M059J (cell line): ENCODE measurements around the gene SH2D2A. TPM values are rescaled to one million over a fixed set of nuclear protein-coding genes. Genes with fewer than 3 reads are reported as not detected.

ENCODE experiments used
- DNase-seq: peaks from one replicate; pipeline ENCODE4 v3.0.0-alpha.2; 2012; ENCODE audit warnings: low read depth
- total RNA-seq: library from RNA; depleted of rRNA; stranded (reverse); fragments of >200 nt; shearing (Covaris generic); gene quantifications from 2 replicates; pipeline ENCODE4 v1.2.3, GENCODE V29; 2014

Gene SH2D2A
- total RNA-seq, 1 experiment from 2014 or later, result 0.71 TPM

DNA sequence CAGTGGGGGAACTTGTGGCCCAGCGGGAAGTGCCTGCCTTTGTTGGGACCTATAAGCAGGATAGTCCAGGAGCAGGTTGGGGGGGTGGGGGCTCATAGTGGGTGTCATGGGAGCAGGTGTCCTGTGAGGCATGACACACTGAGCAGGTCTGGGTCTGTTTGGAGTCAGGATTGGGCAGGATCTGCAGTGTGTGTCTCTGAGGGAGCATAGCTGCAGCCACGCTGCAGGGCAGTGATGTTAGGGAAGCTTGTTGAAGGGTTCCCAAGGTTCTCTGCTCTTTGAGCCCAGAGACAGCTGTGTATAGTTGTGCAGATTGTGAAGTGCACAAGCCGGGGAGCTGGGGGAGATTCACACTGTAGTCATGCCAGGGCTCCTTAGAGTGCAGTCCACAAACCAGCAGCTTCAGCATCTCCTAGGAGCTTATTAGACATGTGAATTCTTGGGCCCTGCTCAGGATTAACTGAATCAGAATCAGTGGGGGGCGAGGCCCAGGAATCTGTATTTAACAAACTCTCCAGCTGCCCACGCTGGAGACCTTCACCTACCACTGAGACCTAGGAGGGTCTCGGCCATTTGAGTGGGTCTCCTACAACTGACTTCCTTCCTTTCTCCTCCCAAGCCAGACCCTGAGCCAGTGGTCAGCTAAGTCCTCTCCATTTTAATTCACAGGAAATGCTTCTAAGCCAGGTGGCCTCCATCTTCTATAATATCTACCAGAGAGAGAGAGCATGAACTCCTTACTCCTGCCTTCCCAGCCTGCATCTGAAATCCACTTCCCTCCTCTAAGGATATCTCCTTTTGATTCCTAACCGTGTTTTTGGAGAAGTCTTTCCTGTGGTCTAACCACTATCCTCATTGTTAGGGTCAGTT lies 31.2 kb upstream of the SH2D2A start:
- no peak for DNase-seq

DNA sequence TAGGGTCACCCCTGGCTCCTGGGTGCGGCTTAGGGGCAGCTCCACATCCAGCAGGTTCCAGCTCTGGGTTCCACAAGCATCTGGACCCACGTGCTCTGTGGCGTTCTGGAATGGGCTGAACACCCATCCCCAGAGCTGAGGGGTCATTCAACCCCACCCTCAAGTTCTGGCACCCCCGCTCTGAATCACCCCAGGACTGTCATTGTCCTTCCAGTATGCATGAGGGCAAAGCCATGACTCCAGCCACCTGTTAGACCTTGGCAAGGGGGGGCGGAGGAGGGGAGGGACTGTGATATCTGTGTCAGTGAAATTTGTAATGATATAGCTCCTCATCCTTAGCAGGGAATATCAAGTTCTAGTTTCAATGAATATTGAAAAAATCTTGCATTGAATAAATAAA lies 30.0 kb upstream of the SH2D2A start:
- DNase-seq, result no peak

DNA sequence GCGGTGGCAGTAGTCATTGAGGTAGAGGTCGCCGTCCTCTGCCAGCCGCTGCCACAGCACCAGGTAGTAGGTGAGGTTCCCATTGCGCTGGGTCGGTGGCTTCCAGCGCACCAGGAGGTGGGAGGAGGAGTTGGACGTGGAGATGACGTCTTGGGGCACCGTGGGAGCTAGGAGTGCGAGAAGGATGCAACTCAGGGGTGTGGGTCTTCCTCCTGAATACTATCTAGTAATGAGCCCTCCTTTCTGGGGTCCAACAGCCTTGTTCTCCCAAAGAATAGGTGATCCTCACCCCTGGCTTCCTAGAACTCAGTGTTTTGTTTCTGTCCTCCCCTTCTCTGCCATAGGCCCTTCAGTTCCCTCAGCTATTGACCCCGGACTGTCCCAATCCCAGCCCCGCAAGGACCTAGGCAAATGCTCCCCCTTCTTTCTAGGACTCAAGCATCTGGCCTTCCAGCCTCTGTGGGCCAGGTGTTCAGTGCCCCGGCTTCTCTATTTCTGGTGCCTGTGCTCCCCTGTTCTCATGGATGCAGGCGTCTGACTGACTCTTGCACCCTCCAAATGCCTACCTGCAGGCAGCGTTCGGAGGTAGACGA lies 29.4 kb upstream of the SH2D2A start:
- no peak for DNase-seq

DNA sequence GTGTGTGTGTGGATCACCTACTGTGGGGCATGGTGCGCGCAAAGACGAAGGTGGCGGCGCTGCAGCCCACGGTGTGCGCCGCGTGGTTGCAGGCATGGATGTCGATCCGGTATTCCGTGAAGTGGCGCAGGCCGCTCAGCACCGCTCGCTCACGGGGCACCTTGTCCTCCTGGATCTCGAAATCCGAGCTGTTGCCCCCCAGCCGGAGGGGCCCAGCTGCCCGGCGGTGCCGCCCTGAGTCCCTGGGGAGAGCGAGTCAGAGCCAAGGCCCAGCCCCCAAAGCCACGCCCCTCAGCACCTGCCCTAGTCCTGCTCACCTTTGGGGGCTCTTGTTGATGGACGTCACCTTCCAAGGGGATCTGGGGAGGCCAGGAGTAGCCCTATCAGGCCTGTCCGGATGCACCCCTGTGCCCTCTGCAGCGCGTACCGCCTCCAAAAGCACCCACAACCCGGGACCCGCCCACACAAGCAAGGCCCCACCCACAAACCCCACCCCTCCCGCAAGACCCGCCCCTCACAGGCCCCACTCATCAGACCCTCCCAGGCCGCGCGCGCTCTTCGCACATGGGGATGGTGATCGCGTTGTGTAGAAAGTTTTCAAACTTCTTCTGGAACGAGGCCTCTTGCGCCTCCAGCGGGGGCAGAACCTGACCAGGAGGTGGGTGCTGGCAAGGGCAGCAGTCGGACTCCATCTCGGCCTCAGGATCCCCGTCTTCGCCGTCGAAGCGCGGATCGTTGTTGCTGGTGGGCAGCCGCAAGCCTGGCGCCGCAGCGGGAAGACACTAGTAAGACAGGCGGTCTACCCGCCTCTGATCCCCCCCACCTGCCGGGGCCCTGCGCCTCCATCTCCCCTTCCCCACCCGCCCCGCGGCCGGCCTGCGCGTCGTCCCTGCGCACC lies 28.7 kb upstream of the SH2D2A start:
- DNase-seq, result no peak

DNA sequence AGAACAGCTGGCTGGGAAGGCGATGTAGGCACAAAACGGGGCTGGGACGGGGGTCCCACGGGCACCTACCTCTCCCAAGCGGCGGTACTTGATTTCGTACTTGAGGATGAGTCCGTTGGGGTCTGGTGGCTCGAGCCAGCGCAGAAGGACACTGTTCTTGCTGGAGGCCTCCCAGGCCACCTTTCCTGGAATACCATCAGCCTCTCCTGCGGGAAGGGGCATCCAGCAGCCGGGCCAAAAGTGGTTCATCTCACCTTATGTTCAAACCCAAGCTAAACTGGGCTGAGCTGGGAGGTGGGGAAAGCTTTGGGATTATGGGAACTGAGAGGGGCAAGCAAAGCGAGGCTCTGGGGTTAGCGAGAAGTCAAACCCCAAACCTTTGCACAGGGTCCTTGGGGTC lies 28.0 kb upstream of the SH2D2A start:
- no peak for DNase-seq

DNA sequence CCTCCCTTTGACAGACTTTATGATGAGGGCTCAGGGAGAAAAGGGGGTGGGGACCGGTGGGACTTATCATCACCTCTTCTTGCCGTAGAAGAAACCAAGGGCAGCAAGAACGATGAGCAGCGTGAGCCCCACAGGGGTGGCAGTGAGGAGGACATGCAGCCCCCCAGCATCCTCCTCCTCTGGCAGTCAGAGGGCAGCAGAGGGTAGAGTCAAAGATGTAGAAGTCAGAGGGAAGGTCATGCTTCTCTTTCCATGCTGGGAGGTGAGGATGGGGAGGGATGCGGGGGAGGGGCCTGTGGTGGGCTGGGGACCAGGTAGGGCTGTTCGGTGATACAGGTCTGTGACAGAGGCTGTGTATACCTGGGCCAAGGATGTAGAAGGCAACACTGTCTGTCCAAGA lies 27.5 kb upstream of the SH2D2A start:
- no peak for DNase-seq

DNA sequence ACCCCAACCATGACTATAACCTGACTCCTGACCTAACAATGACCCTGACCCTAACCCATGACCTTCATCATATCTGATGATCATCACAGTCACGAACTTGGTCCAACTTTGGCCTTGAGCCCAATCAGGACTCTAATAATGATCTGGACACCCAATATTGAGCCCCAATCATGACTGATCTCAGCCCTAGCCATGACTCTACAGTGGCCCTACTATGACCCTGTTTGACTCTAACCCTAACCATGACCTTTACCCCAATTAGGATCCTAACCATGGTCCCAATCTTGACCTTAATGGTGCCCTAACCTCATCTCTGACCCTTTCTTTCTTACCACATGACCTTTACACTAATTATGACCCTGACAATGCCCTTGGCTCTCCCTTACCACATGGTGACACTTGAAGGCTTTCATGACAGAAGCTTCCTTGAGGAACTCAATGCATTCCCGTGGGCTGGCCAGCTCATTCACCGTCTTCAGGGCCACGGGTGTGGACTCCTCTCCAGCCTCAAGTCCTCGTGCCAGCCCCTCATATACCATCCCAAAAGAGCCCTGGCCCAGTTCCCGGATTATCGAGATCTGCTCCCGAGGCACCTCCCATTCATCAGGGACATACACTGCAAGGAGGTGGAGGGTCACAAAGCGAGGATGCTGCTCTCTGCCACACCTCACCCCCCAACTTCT lies 26.1 kb upstream of the SH2D2A start:
- DNase-seq, result no peak

DNA sequence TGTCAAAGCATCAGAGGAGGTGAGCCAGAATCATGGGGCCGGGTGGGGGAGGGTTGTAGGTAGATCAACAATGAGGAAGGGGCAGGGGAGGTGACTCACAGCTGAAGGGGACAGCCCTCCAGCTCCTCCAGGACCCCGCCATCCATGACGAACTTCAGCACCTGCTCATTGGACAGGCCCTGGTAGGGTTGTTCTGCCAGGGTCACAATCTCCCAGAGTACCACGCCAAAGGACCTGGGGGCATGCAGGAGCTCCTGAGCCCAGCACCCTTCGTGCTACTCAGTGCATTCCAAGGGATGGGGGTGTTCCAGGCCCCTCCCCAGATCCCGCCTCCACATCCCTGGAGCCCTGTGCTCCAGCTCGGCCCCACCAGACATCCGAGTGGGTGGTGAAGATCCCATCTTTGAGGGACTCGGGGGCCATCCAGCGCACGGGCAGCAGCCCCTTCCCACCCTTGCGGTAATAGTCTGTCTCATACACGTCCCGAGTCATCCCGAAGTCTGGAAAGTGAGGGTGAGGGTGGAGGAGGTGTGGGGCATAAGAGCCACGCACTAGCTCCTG lies 24.7 kb upstream of the SH2D2A start:
- no peak for DNase-seq

DNA sequence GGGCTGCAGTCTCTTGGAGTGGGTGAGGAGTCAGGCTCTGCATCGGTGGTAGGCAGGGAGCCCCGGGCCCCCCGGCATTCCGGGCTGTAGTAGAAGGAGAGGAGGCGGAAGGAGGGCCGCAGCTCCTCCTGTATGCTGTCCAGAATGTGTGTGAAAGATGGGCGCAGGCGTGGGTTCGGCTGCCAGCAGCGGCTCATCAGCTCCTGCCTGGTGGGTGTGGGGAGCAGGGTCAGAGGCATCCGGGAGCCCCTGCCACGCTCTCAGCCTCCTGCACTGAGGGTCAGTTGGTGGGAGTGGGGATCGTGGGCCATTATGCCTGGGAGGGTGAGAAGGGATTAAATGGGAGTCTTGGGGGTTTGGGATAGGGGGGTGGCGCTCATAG lies 24.2 kb upstream of the SH2D2A start:
- DNase-seq, result no peak

DNA sequence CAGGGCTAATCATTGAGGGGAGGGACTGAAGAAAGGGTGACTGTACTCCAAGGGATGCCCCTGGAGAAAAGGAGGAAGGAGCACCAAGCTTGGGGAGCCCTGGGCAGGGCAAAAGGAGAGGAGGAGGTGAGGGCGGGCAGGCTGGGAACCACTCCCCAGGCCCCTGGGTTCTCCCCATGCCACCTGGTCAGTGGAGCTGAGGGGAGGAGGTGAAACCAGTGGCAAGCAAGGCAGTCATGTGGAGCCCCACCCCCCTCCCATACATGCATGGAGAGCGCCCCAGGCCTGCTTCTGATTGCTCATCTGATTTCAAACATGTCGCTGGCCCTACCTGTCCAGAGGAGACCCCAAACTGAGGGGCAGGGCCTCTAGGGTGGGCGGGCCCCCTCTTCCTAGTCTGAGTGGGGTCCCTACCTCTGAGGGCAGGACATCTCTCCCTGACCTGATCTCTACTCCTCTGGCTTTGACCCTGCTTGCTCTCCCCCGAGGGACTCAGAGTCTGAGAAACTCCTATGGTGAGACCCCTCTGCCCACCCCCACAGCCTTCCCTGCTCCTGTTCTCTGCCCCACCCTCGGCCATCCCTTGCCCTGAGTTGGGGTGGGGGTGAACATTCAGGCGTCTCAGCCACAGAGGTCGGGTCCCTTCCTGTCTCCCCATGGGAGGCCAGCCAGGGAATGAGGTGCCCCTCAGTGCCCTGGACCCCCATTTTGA lies 23.7 kb upstream of the SH2D2A start:
- DNase-seq, result no peak

DNA sequence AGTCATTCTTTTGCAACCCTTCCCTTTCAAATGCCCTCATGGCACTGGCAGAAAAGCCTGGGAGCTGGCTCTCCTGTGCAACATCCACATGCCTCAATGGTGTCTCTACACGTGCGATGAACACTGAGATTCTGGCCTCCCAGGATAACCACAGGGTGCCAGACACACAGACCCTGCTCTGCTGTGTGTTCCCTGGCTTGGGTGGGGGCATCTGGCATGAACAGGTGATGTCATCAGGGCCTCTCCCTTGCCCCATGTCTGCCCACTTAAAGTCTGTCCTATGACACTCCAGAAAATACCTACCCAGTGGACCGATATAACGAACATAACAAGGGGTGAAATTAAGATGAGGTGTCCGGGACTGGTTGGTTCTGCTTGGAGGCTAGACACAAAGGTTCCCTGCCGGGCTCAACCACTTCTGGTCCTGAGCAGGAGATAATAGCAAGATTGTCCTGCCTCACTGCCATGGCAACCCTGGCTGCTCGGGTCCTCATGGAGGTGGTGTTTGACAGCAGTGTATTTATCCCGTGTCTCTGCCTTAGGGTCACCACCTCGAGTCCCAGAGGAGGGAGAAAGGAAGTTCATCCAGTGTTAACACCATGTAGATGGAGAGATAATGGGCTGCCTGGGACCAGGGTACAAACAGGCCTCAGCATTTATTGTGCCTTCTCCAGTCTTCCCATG lies 22.9 kb upstream of the SH2D2A start:
- no peak for DNase-seq

DNA sequence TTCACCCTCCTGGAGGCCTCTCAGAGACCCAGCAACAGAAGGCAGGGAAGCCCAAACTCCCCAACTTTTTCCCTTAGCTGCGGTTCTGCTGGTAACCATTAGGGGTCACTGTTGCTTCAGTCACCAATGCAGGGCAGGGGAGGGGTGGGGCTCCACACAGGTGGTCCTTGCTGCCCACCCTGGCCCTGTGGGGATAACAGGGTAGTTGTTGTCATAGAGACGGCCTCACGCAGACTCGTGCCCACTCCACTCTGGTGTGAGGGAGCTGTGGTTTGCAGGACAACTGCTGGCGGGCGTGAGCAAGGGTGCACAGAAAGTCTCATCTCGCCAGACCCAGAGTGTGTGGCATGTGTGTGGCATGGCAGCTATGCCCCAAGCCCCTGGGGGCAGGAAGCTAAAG lies 22.3 kb upstream of the SH2D2A start:
- DNase-seq, result no peak

DNA sequence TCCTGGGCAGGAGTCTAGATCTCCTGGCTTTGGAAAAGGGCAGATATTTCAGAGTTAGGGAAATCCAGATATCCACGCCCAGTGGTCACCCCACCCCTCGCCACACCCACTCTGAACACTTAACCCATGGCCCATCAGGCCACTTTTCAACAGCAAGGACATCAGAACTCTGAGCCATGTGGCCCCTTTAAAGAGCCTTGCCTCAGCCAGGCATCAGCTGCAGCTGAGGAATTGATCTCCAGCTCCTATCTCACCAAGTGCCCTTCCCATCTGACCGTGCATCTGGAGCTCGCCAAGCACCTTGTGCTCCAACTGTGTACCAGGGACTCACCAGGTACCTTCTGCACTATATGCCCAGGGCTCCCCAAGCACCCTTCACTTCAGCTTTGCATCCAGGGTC lies 20.2 kb upstream of the SH2D2A start:
- no peak for DNase-seq

DNA sequence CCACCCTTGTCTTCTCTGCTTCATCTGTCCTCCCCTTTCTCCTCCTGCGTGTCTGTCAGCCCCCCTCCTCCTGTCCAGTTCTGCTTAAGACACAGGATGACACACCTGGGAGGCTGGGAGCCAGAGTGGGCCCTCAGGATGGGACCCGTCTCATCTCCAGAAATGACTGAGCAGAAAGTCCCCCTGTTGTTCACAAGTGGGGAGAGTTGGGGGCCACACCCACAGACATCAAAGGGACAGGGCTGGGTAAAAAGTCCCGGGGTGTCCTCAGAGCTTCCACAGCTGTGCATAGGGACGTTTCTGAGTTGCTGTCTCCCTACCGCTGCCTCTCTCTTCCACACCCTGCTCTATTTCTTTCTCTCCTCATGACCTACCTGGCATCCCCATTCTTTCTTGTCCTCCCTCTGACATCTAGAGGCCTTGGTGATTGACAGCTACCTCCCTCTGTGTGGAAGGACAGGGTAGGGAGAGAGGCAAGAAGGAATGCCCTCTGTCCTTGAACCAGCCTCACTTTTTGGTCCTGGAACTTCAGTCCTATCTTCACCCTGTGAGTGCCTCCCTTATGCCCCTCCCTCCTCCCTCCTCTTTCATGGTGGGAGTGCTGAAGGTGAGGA lies 19.5 kb upstream of the SH2D2A start:
- no peak for DNase-seq

DNA sequence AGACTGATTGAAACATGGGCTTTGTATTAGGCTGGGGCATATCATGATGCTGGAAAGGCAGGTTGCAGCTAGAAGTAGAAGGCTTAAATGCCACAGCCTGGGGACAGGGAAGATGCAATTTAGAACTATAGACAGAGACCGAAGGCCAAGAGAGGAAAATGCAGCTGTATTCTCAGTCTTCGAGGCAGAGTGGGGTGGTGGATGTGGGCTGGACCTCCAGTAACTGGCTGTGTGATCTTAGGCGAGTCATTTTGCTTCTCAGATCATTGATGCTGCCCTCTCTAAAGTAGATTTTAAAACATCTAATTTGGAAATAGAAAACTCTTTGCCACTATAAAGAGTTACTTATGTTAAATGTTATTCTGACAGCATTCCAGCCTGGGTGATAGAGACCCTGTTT lies 17.7 kb upstream of the SH2D2A start:
- no peak for DNase-seq

DNA sequence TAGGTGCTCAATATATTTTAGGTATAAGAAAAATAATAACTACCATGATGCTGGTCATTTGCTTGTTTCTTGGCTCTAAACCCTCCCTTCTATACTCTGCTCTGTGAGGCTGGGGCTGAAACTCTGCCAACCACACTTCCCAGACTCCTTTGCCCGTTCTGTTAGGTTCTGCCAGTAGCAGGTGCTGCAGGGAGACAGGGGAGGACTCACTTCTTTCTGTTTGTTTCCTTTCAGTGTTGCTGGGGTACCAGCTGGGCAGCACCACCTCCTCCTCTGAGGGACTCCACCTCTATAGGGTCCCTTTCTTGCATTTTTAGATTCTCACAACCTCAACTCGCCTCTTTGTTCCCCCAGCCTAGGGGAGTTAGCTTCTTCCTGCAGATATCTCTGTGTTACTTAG lies 17.0 kb upstream of the SH2D2A start:
- no peak for DNase-seq

DNA sequence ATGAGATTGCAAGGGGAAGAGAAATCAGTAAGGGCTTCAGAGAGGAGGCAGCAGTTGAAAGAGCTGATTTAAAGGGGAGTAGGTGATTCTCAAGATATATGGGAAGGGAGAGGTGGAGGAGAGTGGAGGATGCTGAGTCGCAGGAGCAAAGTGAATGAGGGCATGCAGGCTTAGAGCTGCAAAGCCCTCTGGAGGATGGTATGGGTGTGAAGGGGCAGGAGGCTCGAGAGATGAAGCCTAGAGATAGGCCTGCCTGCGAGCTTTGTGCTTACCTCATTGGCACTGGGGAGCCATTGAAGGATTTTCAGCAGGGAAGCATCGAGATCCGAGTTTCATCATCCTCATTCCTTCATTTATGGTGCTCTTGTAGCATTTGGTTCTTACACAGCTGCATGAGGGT lies 15.8 kb upstream of the SH2D2A start:
- DNase-seq, result no peak

DNA sequence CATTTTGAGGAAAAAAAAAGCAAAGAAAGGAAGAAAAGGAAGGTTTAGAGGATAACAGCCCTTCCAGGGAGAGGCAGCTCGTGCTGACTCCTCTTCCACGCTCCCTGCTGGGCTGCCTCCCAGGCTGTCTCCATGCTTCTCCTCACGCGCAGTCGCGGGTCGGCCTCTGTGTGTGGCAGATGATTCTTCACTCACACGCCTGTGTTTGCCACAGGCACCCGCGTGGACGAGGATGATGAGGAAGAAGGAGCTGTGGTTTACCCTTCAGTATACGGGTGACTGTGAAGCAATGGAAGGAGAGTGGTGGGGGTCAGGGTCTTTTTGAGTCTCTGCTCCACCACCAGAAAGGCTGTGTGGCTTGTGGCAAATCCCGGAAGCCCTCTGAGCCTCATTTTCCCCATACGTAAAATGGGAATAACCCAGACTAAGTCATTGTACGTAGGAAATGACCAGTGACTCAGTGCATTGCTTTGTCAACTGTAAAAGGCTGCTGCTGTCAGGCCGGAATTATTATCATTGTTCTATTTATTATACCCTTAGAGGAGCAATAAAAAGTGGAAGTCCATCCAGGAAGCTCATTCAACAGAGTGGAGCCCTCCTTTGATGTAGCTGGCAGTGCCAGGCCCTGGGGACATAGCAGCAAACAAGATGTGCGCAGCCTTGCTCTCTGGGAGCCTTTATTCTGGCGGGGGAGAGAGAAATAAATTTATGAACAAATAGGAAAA lies 11.9 kb upstream of the SH2D2A start:
- no peak for DNase-seq

DNA sequence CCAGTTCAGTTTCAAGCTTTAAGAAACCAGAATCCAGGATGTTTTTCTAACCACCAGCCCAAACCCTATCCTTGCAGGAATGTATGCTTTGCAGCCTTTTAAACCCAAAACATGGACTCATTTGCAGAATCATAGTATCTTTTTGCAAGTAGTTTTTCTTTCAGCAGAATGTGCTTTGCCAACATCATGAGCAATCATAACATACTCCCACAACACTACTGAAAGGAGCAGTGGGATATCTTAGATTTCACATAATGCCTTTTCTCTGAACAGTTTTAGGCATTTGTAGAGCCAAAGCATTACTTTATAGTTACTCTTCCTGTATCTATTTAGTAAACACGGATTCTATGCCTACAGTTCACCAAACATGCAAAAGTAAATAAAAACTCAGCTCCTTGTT lies 10.0 kb upstream of the SH2D2A start:
- no peak for DNase-seq
